GM12878 (cell line): ENCODE data around the gene RTN4RL1. TPM values are rescaled to one million over a fixed set of nuclear protein-coding genes. Genes with fewer than 3 reads are reported as not detected.
A peak's percentile ranks its signal among the peaks of the same experiment; 100 is the strongest.

Source experiments
- ATAC-seq: fragments of 200-7000 bp; cut with Tn5 transposase; 3 replicates; pipeline ENCODE4 v1.9.1; 2020; ENCODE audit warnings: mild to moderate bottlenecking, moderate library complexity
- BruUV-seq: library from RNA; stranded (reverse); fragments of 400-500 nt; replicated peaks from 2 replicates; lab custom pipeline; 2021; lab: Mats Ljungman, UMichigan
- CTCF ChIA-PET: fragments of 300-600 bp; sonication (Branson Sonifier 250); formaldehyde crosslinking; extraction: SDS; loops from one replicate; lab custom pipeline; 2021; ENCODE audit warnings: inconsistent platforms; lab: Yijun Ruan, JAX
- POLR2A ChIA-PET: fragments of 350-600 bp; formaldehyde crosslinking; extraction: SDS; loops from one replicate; lab custom pipeline; 2021; ENCODE audit warnings: inconsistent platforms; lab: Charles Lee
- RAD21 ChIA-PET: fragments of 300-600 bp; sonication (Branson Sonifier 250); formaldehyde crosslinking; loops from one replicate; lab custom pipeline; 2023; ENCODE audit warnings: antibody characterized with exemption; ENCODE audit not compliant: unreplicated experiment; lab: Charles Lee
- SMC1A ChIA-PET: fragments of 300-600 bp; sonication (Branson Sonifier 250); formaldehyde crosslinking; loops from one replicate; lab custom pipeline; 2023; ENCODE audit not compliant: unreplicated experiment, uncharacterized antibody; lab: Charles Lee
- DNase-seq: peaks from one replicate; pipeline ENCODE4 v3.0.0-alpha.2; 2011; ENCODE audit warnings: low read depth, low spot score
- FAIRE-seq: peaks from 3 replicates; lab custom pipeline; 2011; peaks lifted over from hg19 to GRCh38; lab: Jason Lieb, UNC
- H2AFZ ChIP-seq: 2 replicates; pipeline ENCODE4 v1.6.0; 2011; ENCODE audit warnings: low read depth, low read length, control low read depth; ENCODE audit not compliant: control insufficient read depth
- H3K27ac ChIP-seq: 2 replicates; pipeline ENCODE4 v1.5.1; 2011; ENCODE audit warnings: control low read depth; ENCODE audit not compliant: control insufficient read depth, insufficient read depth
- H3K27me3 ChIP-seq, 2 experiments: replicated peaks in 1 of 2; 2 replicates each; pipeline versions ENCODE4 v1.6.0 to v1.6.1; 2011; ENCODE audit warnings: low read length in 1 of 2; ENCODE audit not compliant: control insufficient read depth in 2 of 2, insufficient read depth in 2 of 2
- H3K36me3 ChIP-seq, 2 experiments: 2 replicates each; pipeline ENCODE4 v1.5.1; 2011; ENCODE audit warnings: low read length in 1 of 2; ENCODE audit not compliant: control insufficient read depth in 2 of 2, insufficient read depth in 2 of 2
- H3K4me1 ChIP-seq: 2 replicates; pipeline ENCODE4 v1.6.1; 2011; ENCODE audit warnings: mild to moderate bottlenecking, low read length, moderate library complexity, mixed read lengths; ENCODE audit not compliant: control insufficient read depth, insufficient read depth
- H3K4me2 ChIP-seq: 2 replicates; pipeline ENCODE4 v1.6.0; 2011; ENCODE audit warnings: control low read depth; ENCODE audit not compliant: control insufficient read depth, insufficient read depth
- H3K4me3 ChIP-seq: fragments of 200-600 bp; sonication (generic); 2 replicates; pipeline ENCODE4 v1.5.1; 2016
- H3K79me2 ChIP-seq: 2 replicates; pipeline ENCODE4 v1.6.0; 2011; ENCODE audit warnings: low read length; ENCODE audit not compliant: control insufficient read depth, insufficient read depth
- H3K9ac ChIP-seq: 2 replicates; pipeline ENCODE4 v1.8.0; 2011; ENCODE audit warnings: low read length, control low read depth, mixed read lengths; ENCODE audit not compliant: control insufficient read depth, insufficient read depth
- H3K9me3 ChIP-seq: replicated peaks from 3 replicates; pipeline ENCODE4 v1.5.1; 2011; ENCODE audit warnings: mild to moderate bottlenecking, low read length; ENCODE audit not compliant: control insufficient read depth, insufficient read depth
- H4K20me1 ChIP-seq: 2 replicates; pipeline ENCODE4 v1.6.0; 2011; ENCODE audit not compliant: control insufficient read depth, insufficient read depth
- BCL3 ChIP-seq: IDR thresholded peaks from 2 replicates; pipeline ENCODE4 v1.6.1; 2011; ENCODE audit warnings: borderline replicate concordance, low read depth, mild to moderate bottlenecking, moderate library complexity, low read length; ENCODE audit not compliant: insufficient read depth, poor library complexity, severe bottlenecking
- BCLAF1 ChIP-seq: fragments of 450-650 bp; IDR thresholded peaks from 2 replicates; pipeline ENCODE4 v1.6.1; 2017; ENCODE audit warnings: antibody characterized with exemption, mild to moderate bottlenecking, moderate library complexity
- CREB1 ChIP-seq: IDR thresholded peaks from 2 replicates; pipeline ENCODE4 v1.6.1; 2012; ENCODE audit warnings: low read depth, mild to moderate bottlenecking, inconsistent platforms
- CREM ChIP-seq: IDR thresholded peaks from 2 replicates; pipeline ENCODE4 v1.6.1; 2014; ENCODE audit warnings: antibody characterized with exemption, low read depth
- EP300 ChIP-seq, 2 experiments: fragments of 150-350 bp in 1 of 2; IDR thresholded peaks; 2 replicates each; pipeline ENCODE4 v1.6.1; 2011 to 2012; ENCODE audit warnings: low read depth in 2 of 2, low read length in 2 of 2, borderline replicate concordance in 1 of 2, improper control_type of control experiment in 1 of 2, inconsistent platforms in 1 of 2; ENCODE audit not compliant: control insufficient read depth in 1 of 2
- HDAC6 ChIP-seq: fragments of 200-600 bp; sonication (generic); IDR thresholded peaks from one replicate; pipeline ENCODE4 v1.8.0; 2017; ENCODE audit warnings: antibody characterized with exemption; ENCODE audit not compliant: unreplicated experiment
- IKZF2 ChIP-seq, 2 experiments: fragments of 450-650 bp; IDR thresholded peaks; 2 replicates each; pipeline ENCODE4 v1.6.1; 2017; ENCODE audit warnings: mild to moderate bottlenecking in 2 of 2, moderate library complexity in 2 of 2
- NFYB ChIP-seq: IDR thresholded peaks from 2 replicates; pipeline ENCODE4 v1.6.1; 2011; ENCODE audit warnings: low read depth, mild to moderate bottlenecking, low read length, improper control_type of control experiment, moderate library complexity; ENCODE audit not compliant: insufficient read depth
- POLR2AphosphoS2 ChIP-seq: IDR thresholded peaks from 2 replicates; pipeline ENCODE4 v1.6.1; 2011; ENCODE audit warnings: low read depth, mild to moderate bottlenecking, low read length, improper control_type of control experiment, moderate library complexity
- SMAD5 ChIP-seq: IDR thresholded peaks from 2 replicates; pipeline ENCODE4 v1.6.1; 2016; ENCODE audit warnings: antibody characterized with exemption, low read depth
- WGBS: methylation state at CpG from one replicate; pipeline ENCODE4 v1.1.6; 2016; ENCODE audit warnings: low lambda C conversion rate; ENCODE audit not compliant: insufficient replicate concordance, insufficient coverage; ENCODE audit errors: missing lambda C conversion rate; 5-methylcytosine and 5-hydroxymethylcytosine counted together
- in situ Hi-C: fragments of 300-500 bp; cut with MboI; formaldehyde crosslinking; loops from 9 replicates; pipeline ENCODE4 v1.14.3; 2018; ENCODE audit warnings: mixed read lengths
- intact Hi-C: fragments of 100-400 bp; cut with micrococcal nuclease; formaldehyde crosslinking; loops from one replicate; pipeline ENCODE4 v1.14.2; 2022; ENCODE audit not compliant: unreplicated experiment
- polyA plus RNA-seq, 11 experiments: library from polyadenylated mRNA; depleted of rRNA in 4 of 11; unstranded in 6 of 11; stranded (reverse) in 5 of 11; fragments of >200 nt; fragmentation: Nextera tagmentation in 4 of 11; fragmentation: Illumina TruSeq in 1 of 11; extraction: Ambion mirVana in 4 of 11; extraction: Trizol in 1 of 11; gene quantifications; 1 replicate in 1 of 11; 2 replicates in 10 of 11; pipeline versions ENCODE4 v1.2.1 to v1.2.3, GENCODE V29; 2011 to 2016; ENCODE audit warnings: inconsistent platforms in 2 of 11, missing spikeins in 2 of 11, low read depth in 1 of 11
- total RNA-seq, 4 experiments: library from RNA; depleted of rRNA in 3 of 4; stranded (reverse); fragments of >200 nt in 3 of 4; fragmentation: Illumina TruSeq in 1 of 4; extraction: Trizol in 1 of 4; gene quantifications; 2 replicates each; pipeline versions ENCODE4 v1.2.1 to v1.2.3, GENCODE V29; 2013 to 2021
- TF ChIP-seq, protein P1 (sequence below): fragments of 450-650 bp; conservative IDR thresholded peaks from 2 replicates; pipeline ENCODE4 v1.6.1; 2017; ENCODE audit warnings: mild to moderate bottlenecking, moderate library complexity
- TF ChIP-seq, protein P2 (sequence below), 3 experiments: IDR thresholded peaks in 2 of 3; conservative IDR thresholded peaks in 1 of 3; 2 replicates each; pipeline ENCODE4 v1.5.1; 2011; ENCODE audit warnings: low read depth in 3 of 3, low read length in 3 of 3, mild to moderate bottlenecking in 3 of 3, control low read depth in 2 of 3, moderate library complexity in 2 of 3, inconsistent platforms in 1 of 3, mixed read lengths in 1 of 3; ENCODE audit not compliant: control insufficient read depth in 2 of 3, insufficient read depth in 1 of 3; ENCODE audit errors: extremely low read depth in 1 of 3

Gene RTN4RL1
- total and polyA plus RNA-seq, 10 of the 15 experiments (the other 5 are each of a cell fraction or from before 2014, with no cell fraction given): 0.08 to 0.11 (median 0.10) TPM; not detected in 7

DNA sequence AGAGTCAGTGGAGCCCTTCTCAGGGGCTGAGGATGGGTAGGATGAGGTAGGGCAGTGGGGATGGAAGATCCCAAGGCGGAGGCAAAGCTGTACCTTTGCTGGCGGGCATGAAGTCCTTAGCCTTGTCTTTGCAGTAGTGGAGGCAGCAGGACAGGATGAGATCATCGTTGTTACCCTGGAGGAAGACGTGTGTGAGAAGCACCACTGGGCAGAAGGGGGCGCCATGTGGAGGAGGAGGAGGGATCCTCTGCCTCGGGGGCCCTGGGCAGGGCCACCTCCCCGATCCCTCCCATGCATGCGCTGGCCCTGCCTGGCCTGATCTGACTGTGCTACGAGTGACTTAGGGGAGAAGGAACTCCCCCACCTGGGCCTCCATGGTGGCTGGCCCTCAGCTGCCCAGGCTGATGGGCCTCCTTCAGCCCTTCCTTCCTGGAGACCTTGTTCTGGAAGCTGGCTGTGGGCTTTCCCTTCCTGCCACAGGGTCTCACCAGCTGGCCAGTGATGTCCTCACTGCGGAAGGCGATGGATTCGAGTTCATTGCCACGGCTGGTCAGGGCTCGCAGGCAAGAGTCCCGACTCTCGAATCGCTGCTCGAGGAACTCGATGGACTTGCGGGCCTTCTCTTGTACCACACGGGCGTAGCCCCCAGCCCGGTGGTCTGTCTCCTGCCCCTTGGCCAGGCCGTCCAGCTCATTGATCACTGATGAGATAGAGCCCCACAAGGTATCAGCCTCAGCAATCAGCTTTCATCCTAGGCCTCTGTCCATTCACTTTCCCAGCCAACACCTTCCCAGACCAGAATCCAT, 40.0 kb upstream of the RTN4RL1 start:
- ChIA-PET CTCF (interaction anchor here (0.6 to 8.5 kb wide), 20 partner anchors 8 to 229 kb away, joined by 3 to 77 read pairs (median 3); partner anchors contain the start of gene HIC1), POLR2A (interaction anchor here (1.2 to 12.5 kb wide), 2 partner anchors 9 to 22 kb away, joined by 3 to 148 read pairs; no protein-coding TSS in a partner anchor), SMC1A (interaction anchor here (0.6 to 3.9 kb wide), 10 partner anchors 17 to 180 kb away, joined by 3 to 27 read pairs (median 4); no protein-coding TSS in a partner anchor), RAD21 (interaction anchor here (0.7 to 2.9 kb wide), 8 partner anchors 10 to 180 kb away, joined by 3 to 12 read pairs (median 4); partner anchors contain the start of gene HIC1)
- Histone ChIP-seq H4K20me1 (no peaks in the 10 kb centered on the region), H3K27ac (peak overlapping the region; percentile 34), H3K4me2 (no peak overlapping the region), H2AFZ (no peak overlapping the region), H3K79me2 (peaks cover 2% of the 10 kb centered on the region), H3K4me3 (no peak overlapping the region), H3K4me1 (peaks cover 47% of the 10 kb centered on the region), H3K9me3 (no peaks in the 10 kb centered on the region), H3K9ac (no peak overlapping the region), H3K36me3 (peaks cover 19 to 29% of the 10 kb centered on the region in 2 experiments), H3K27me3 (no peaks in the 10 kb centered on the region)
- DNase-seq (no peak), ATAC-seq (peak; percentile 72), FAIRE-seq (no peak)
- in situ Hi-C loops (loop anchor here (10.0 kb wide), 1 partner anchor 180 kb away; no protein-coding TSS in a partner anchor), intact Hi-C loops (no loop called here)
- WGBS: 69% methylated on average over 24 of the region's 24 CpGs
- no TSS peak for BruUV-seq
- 0 out of 2 replicates have a peak, but pooled peaks have one; percentile 34 for TF ChIP-seq CREB1
- TF ChIP-seq HDAC6: no peak
- no peak for TF ChIP-seq EP300 (IDR thresholded peaks at IDR 0.05; ENCODE audit: borderline replicate concordance in 1 of 2, control insufficient read depth in 1 of 2, low read depth in 2 of 2, low read length in 2 of 2)
- peak; percentile 68; the same call in 1 of the 2 replicates for TF ChIP-seq SMAD5
- TF ChIP-seq, protein P1, sequence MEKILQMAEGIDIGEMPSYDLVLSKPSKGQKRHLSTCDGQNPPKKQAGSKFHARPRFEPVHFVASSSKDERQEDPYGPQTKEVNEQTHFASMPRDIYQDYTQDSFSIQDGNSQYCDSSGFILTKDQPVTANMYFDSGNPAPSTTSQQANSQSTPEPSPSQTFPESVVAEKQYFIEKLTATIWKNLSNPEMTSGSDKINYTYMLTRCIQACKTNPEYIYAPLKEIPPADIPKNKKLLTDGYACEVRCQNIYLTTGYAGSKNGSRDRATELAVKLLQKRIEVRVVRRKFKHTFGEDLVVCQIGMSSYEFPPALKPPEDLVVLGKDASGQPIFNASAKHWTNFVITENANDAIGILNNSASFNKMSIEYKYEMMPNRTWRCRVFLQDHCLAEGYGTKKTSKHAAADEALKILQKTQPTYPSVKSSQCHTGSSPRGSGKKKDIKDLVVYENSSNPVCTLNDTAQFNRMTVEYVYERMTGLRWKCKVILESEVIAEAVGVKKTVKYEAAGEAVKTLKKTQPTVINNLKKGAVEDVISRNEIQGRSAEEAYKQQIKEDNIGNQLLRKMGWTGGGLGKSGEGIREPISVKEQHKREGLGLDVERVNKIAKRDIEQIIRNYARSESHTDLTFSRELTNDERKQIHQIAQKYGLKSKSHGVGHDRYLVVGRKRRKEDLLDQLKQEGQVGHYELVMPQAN: no peak
- no peak for TF ChIP-seq NFYB
- TF ChIP-seq BCLAF1: no peak
- TF ChIP-seq POLR2AphosphoS2: 0 out of 2 replicates have a peak, but pooled peaks have one; percentile 12
- 0 out of 4 replicates have a peak, but pooled peaks of 1 of the 2 experiments have one; percentile 13 for TF ChIP-seq IKZF2 (IDR thresholded peaks at IDR 0.05)
- TF ChIP-seq, protein P2, sequence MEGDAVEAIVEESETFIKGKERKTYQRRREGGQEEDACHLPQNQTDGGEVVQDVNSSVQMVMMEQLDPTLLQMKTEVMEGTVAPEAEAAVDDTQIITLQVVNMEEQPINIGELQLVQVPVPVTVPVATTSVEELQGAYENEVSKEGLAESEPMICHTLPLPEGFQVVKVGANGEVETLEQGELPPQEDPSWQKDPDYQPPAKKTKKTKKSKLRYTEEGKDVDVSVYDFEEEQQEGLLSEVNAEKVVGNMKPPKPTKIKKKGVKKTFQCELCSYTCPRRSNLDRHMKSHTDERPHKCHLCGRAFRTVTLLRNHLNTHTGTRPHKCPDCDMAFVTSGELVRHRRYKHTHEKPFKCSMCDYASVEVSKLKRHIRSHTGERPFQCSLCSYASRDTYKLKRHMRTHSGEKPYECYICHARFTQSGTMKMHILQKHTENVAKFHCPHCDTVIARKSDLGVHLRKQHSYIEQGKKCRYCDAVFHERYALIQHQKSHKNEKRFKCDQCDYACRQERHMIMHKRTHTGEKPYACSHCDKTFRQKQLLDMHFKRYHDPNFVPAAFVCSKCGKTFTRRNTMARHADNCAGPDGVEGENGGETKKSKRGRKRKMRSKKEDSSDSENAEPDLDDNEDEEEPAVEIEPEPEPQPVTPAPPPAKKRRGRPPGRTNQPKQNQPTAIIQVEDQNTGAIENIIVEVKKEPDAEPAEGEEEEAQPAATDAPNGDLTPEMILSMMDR (IDR thresholded peaks at IDR 0.05 in 2 of 3, conservative IDR thresholded peaks at IDR 0.05 in 1 of 3; ENCODE audit: control insufficient read depth in 2 of 3, extremely low read depth in 1 of 3, insufficient read depth in 1 of 3, low read depth in 3 of 3, low read length in 3 of 3): peak; percentile 44 to 61 (median 50)
- peak; percentile 29 for TF ChIP-seq BCL3
- peak; percentile 68; the same call in 1 of the 2 replicates for TF ChIP-seq CREM
